ENCODE results near the gene C19orf25. TPM values are rescaled to one million over a fixed set of nuclear protein-coding genes. Genes with fewer than 3 reads are reported as not detected.

C19orf25 gene
- total RNA-seq, result 19.1 and 27.8 TPM in 2 replicates

GRCh38 chr19:1478934-1479707, at the start of gene C19orf25:
Gene C19orf25, minus strand, starts transcription at chr19:1479215. Its CDS starts 312 bp downstream, at chr19:1478903.

GRCh38 chr19:1523412-1524286, 44.6 kb upstream of the C19orf25 start, which contains the start of gene PLK5:
Gene PLK5, plus strand, starts transcription at chr19:1524077. Its CDS starts 2,920 bp downstream, at chr19:1526997.

DNA sequence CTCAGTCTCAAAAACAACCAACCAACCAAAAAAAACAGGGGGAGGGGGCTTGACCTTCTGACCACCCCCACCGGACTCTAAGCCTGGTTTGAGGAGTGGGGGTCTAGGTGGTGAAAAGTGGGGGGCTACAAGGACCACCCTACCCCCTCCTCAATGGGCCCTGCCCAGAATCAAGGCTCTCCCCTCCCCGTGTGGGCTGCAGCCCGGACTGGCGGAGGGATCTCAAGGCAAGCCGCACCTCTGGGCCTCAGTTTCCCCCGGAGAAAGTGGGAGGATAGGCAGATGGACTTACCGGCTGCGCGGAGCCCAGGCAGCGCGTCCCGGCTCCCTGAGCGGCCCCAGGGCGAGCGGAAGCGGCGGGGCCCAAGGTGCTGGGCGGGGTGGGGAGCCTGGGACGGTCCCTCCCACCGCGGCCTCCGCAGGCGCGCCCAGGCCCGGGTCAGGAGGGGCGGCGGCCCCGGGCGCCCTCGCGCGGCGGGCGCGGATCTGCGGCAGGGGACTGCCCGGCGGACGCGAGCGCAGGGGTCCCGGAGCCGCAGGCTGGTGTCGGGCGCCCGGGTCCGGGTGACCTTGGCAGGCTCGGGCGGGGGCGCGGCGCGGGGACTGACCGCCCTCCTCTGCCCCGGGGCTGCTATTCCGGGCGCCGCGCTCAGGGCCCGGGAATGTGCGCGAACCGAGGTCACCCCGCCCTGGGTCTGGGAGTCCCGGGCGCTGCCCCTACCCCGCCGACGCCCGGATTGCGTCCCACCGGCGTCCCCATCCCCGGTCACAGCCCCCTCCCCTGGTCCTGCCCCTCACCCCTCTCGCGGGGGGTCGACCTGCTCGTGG, 33.9 kb upstream of the C19orf25 start, which contains the start of gene ADAMTSL5:
Gene ADAMTSL5 (minus strand): TSS at position 349 of the 828 bp plus-strand sequence. CDS start 2,076 bp downstream, outside the sequence.

DNA sequence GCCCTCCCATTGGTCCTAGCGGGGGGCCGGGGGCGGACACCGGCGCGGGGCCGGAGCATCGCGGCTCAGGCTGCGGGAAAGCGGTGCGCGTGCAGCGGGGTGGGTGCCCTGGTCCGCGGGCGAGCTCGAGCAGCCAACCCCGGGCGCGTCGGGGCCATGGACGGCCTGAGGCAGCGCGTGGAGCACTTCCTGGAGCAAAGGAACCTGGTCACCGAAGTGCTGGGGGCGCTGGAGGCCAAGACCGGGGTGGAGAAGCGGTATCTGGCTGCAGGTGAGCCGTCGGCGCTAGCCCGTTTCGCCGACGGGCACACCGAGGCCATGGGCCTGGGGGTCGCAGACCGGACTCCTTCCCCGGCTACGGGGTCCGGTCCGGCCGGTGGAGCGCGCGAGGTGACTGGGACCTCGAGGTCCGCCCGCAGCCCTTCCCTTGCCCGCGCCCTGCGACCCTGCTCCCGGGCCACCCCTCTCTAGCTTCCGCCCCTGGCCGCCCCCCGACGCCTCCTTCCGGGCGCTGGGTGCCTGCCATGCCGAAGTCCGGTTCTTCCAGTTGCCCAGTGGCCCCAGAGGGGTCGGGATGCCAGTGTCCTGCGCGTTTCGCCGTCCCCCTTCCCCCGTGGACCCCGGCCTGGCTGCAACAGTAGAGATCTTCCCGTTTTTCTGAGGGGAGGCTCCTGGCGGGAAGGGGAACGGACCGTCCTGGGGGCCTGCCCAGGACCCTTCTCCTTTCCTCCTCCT, 12.3 kb upstream of the C19orf25 start, which contains the start of gene REEP6:
Gene REEP6 (plus strand): TSS at position 68 of the 735 bp plus-strand sequence. CDS start 89 bp downstream, at position 157.

GRCh38 chr19:1490311-1491113, 11.5 kb upstream of the C19orf25 start, which contains the start of gene PCSK4:
Gene PCSK4, minus strand, starts transcription at chr19:1490350. Its CDS starts 4 bp downstream, at chr19:1490346.

DNA sequence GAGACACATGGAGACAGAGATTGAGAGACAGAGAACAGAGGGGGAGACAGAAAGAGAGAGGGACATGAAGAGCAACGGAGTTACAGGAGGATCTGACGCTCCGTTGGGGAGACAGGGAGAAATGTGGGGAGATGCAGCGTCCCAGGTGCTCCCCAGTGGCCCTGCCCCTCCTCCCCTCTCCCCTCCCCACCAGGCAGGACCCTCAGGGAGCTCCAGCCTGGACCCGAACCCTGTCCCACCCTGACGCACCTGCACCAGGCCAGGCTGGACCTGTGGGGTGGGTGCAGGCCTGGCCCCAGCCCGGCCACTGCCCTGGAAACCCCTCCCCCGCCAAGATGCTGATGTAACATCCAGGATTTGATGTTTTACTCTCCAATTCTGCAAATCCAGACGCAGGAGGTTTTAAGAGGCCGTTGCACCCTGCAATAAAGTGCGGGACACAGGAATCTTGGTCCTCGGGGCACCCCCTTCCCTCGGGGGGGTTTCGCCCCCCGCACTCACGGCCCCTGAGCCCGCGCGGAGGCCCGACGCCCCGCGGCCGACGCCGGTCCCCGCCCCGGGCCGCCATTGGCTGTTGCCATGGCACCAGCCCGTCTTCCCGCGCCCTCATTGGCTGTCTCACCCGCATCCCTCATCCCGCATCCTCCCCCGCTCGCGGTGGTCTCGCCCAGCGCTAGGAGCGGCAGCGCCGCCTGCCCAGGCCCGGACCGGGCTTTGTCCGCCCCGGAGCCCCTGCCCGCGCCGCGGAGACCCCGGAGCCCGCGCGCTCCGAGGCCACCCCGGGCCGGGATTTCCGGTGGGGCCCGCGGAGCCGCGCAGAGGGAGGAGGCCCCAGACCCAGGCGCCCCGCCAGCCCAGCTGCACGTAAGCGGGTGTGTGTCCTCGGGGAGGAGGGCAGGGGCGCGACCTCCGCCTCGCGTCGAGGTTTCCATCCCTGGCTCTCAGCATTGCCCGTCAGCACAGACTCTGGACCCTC, 29.3 kb downstream of the C19orf25 start, which contains the start of gene APC2:
Gene APC2 (plus strand): TSS at position 655 of the 976 bp plus-strand sequence. CDS start 2,881 bp downstream, outside the sequence.

DNA sequence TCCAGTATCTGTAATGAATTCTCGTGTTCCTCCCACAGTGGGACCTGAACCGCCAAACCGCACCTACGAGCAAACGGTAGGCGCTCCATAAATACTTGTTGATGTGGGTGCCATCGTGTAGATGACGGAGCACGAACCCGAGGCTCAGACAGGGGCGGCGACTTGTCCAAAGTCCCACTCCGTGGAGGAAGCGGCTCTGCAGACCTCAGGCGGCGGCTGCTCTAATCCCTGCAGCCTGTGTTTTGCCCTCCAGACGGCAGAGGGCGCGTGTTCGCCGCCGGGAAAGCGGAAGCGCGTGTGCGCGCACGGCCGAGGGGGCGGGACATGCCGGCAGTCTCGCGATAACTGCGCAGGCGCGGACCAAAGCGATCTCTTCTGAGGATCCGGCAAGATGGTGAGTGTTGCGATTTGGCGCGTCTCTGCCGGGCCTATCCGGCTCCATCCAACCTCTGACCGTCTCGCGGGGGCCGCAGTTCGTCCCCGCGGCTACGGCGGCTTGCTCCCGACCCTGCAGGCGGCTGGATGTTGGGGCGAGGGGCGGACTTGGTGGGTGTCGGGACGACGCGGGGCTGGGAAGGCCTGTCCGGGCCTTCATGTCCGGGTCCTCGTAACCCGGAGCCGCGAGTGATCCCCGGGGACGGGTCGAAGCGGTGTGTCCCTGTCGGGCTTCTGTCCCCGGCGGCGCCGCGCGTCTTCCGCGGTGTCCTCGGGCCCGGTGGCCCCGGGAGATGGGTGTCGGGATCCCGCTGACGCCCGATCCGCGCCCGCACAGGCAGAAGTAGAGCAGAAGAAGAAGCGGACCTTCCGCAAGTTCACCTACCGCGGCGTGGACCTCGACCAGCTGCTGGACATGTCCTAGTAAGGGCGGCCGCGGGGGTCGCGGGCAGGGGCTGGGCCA, 40.7 kb downstream of the C19orf25 start, which contains the start of gene RPS15:
Gene RPS15 (plus strand): TSS at position 362 of the 898 bp plus-strand sequence. CDS start 30 bp downstream, at position 392.

Other genes with a start within 250 kb of the C19orf25 start
- gene CBARP, start 241.2 kb downstream of the C19orf25 start, total RNA-seq, result 2.9 and 4.7 TPM in 2 replicates
- gene ATP5F1D, start 237.5 kb downstream of the C19orf25 start, total RNA-seq, result 25.4 and 32.7 TPM in 2 replicates
- gene MIDN, start 230.6 kb downstream of the C19orf25 start, total RNA-seq, result 15.8 and 21.9 TPM in 2 replicates
- 99.2 and 106 TPM in 2 replicates for gene CIRBP, start 209.9 kb downstream of the C19orf25 start, total RNA-seq
- 28.9 and 36.4 TPM in 2 replicates for gene FAM174C, start 203.7 kb downstream of the C19orf25 start, total RNA-seq
- gene EFNA2, start 193.3 kb downstream of the C19orf25 start, total RNA-seq, result not detected in 2 replicates
- 57.5 and 71.7 TPM in 2 replicates for gene NDUFS7, start 95.3 kb downstream of the C19orf25 start, total RNA-seq
- gene GAMT, start 77.7 kb downstream of the C19orf25 start, total RNA-seq, result 23.9 and 42.6 TPM in 2 replicates
- gene DAZAP1, start 71.6 kb downstream of the C19orf25 start, total RNA-seq, result 49.6 and 88.9 TPM in 2 replicates
- 481 and 668 TPM in 2 replicates for gene RPS15, start 40.8 kb downstream of the C19orf25 start, total RNA-seq
- gene APC2, start 29.1 kb downstream of the C19orf25 start, total RNA-seq, result under 0.01 and 0.37 TPM in 2 replicates
- gene PCSK4, start 11.1 kb upstream of the C19orf25 start, total RNA-seq, result 0.78 and 1.8 TPM in 2 replicates
- 1.2 and 2.6 TPM in 2 replicates for gene REEP6, start 12.0 kb upstream of the C19orf25 start, total RNA-seq
- gene ADAMTSL5, start 33.8 kb upstream of the C19orf25 start, total RNA-seq, result 1.6 and 2.2 TPM in 2 replicates
- not detected in 2 replicates for gene PLK5, start 44.9 kb upstream of the C19orf25 start, total RNA-seq
- gene MEX3D, start 89.1 kb upstream of the C19orf25 start, total RNA-seq, result 23.5 and 43.4 TPM in 2 replicates
- gene MBD3, start 113.7 kb upstream of the C19orf25 start, total RNA-seq, result 66.5 and 103 TPM in 2 replicates
- gene UQCR11, start 126.2 kb upstream of the C19orf25 start, total RNA-seq, result 42.6 and 54.7 TPM in 2 replicates
- 65.4 and 78.4 TPM in 2 replicates for gene TCF3, start 173.4 kb upstream of the C19orf25 start, total RNA-seq

All from subcutaneous preadipocyte (primary cell).